Stimulated activated CD8-positive, alpha-beta memory T cell treated with anti-CD3 and anti-CD28 coated beads, Interleukin-4, amount 100 ng/mL, for 48 hours (primary cell): Measurements from ENCODE around the gene LFNG.
A peak's percentile ranks its signal among the peaks of the same experiment; 100 is the strongest.

Source experiments
- DNase-seq: peaks from one replicate; pipeline ENCODE4 v3.0.0-alpha.2; 2020

Gene LFNG

DNA sequence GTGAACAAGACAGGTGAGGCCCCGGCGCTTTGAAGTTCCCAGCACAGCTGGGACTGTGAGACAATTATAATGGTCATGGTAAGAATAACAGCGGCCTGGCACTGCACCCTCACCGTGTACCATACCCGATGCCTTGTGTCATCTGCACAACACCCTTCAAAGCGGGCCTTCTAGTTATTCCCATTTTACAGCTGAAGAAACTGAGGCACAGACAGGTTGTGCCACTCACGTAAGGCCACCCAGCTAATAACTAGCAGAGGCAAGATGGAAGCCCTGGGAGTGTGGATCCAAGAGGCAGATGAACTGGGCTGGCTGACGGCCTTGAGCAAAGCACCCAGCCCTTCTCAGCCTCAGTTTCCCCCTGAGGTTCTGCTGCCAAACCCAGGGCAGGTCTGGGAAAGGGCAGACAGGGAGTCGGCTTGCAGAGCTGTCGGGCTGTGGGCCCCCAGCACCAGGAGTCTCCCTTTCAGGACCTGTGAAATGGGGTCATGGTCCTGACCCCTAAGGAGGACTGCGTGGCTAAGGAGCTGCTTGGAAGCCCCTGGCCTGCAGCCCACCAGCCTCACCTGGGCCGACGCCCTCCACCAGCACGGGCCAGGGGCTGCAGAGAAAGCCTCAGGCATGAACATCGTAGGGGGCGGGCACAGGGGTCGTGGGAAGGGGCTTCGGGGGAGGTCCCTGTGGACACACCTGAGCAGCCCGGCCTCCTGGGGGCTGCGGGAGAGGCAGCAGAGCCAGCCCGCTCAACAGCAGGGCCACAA lies 15.3 kb upstream of the LFNG start:
- DNase-seq: no peak

GRCh38 chr7:2504889-2505375 lies 14.6 kb upstream of the LFNG start:
- DNase-seq: no peak

DNA sequence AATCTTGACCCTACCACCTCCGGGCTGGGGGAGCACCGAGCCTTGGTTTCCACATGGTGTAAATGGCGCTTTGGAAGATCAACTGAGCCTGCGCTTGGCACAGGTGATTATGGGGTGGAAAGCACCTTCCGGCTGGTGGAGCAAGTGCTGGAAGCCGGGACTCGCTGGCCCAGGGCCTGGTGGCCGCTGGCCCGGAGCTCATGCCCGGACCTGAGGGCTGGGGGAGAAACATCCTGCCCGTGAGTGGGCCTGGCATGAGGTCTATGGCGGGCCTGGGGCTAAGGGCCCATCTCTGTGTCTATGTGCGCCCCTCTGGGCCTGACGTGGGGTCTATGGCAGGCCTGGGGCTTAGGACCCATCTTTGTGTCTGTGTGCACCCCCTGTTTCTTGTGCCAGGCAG lies 14.2 kb upstream of the LFNG start:
- no peak for DNase-seq

- DNase-seq: no peak
Measured at GRCh38 chr7:2507208-2507916, 12.2 kb upstream of the LFNG start.

DNA sequence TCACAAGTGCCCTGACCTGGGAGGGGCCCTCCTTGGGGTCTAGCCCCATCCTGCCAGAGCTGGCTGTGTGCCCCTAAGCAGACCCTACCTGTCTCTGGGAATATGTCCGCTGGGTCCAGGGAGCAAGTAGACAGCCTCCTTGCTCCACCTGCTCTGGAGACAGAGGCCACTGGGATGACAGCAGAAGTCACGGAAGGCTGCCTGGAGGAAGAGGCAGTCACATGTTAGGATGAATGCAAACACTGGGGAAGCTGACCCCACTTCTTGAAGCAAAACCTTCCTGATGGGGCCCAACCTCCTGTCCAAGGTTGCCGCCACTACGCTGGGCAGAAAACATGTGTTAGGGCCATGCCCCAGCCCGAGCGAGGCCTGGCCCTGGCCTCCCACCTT lies 11.7 kb upstream of the LFNG start:
- no peak for DNase-seq

DNA sequence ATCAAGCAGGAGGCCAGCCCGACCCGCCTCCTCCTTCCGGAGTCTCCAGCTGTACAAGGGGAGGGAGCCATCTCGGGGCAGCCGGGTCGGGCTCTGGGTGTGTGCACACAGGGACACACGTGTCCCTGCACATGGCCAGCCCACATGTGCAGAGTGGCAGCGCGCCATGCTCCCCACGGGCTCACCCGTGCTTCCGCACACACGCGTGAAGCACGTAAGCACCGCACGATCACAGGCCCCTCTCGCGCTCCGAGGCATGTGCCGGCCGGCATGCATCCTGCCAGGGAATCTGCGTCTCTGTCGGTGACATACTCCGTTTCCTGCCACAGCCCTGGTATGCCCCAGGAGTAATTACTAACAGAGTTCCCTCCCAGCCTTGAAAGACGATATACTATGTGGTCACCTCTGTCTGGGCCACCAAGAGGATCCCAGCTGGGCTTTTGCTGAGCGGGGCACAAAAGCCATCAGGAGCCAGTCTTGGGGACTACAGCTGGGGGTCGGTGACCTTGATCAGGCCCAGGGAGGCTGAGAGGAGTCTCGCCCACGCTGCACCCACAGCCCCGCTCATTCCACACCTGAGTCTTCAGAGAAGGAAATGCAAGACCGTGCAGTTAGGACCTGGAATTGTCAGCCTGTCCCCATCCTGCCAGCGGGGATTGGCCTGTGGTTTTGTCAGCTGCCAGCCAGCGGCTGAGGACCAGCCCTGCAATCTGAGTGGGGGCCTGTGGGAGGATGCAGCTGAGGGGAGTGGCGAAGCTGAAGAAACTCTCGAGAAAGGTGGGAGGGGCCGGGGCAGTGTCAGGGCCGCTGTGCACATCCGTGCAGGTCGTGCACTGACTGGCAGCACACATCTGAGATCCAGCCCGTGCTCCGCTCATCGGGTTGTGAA lies 11.0 kb upstream of the LFNG start:
- DNase-seq: peak; percentile 74

DNA sequence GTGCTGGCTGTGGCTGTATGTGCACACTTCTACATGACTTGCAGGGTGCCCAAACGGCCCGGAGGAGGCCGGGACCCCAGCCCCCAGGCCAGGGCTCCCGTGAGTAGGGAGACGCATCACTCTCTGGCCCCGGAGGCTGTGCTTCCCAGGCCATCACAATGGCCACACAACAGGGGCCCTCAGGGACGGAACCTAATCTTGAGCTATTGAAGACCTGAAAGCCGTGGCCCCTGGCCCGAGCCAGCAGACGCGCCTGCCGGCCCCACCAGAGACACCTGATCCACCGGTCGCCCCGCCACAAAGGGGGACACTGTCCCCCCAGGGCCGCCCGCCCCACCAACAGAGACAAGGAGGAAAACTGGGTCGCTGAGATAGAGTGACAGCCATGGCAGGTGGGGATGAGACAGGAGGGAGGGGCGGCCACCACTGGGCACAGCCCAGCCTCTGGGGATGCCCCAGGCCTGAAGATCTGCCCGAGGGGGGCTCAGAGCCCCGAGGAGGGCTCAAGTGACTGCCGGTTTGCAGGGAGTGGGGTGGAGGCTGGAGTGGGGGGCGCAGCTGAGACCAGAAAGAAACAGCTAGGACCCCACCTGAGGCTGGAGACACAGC lies 10.2 kb upstream of the LFNG start:
- no peak for DNase-seq

GRCh38 chr7:2510130-2510776 lies 9.3 kb upstream of the LFNG start:
- DNase-seq: no peak

GRCh38 chr7:2510909-2511768 lies 8.4 kb upstream of the LFNG start:
- DNase-seq: peak; percentile 71

GRCh38 chr7:2511769-2512168 lies 7.8 kb upstream of the LFNG start:
- DNase-seq: no peak

- no peak for DNase-seq
Measured at GRCh38 chr7:2512179-2512661, 7.4 kb upstream of the LFNG start.

DNA sequence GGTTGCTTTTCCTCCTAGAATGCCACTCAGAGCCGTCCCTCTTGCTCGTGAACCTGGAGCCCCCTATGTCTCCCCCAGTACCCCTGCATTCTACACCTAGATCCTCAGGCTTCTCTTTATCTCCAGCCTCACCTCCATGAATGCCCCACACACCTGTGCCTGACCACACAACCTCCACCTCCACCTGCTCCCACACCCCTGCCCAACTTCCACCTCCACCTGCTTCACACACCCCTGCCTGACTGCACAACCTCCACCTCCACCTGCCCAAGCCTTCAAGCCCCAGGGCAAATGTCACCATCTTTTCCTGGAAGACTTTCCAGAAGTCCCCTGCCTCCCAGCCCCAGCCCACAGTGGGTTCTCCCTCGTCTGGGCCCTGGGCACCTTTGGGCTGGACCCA lies 6.9 kb upstream of the LFNG start:
- no peak for DNase-seq

GRCh38 chr7:2513702-2514101 lies 5.9 kb upstream of the LFNG start:
- DNase-seq: no peak

GRCh38 chr7:2514473-2515423 lies 4.8 kb upstream of the LFNG start:
- DNase-seq: no peak

GRCh38 chr7:2515424-2516193 lies 4.0 kb upstream of the LFNG start:
- DNase-seq: no peak

- no peak for DNase-seq
Measured at GRCh38 chr7:2516194-2516555, 3.4 kb upstream of the LFNG start.

DNA sequence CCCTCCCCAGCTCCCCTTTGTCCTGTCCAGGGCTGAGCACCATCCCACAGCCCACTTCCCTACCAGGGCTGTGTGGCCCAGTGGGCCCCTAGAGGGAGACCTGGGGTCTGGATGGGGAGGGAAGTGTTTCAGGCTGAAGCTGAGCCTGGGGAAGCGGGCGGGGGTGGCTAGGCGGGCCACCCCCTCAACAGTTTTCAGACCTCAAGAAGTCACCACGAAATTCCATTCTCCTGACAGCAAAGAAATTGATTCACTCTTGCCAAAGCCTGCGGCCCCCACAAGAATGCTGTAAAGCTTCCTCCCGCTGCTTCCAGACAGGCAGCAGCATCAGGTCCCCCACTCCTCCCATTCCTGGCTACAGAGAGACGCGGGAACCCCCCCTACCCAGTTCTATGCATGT lies 2.5 kb upstream of the LFNG start:
- no peak for DNase-seq

DNA sequence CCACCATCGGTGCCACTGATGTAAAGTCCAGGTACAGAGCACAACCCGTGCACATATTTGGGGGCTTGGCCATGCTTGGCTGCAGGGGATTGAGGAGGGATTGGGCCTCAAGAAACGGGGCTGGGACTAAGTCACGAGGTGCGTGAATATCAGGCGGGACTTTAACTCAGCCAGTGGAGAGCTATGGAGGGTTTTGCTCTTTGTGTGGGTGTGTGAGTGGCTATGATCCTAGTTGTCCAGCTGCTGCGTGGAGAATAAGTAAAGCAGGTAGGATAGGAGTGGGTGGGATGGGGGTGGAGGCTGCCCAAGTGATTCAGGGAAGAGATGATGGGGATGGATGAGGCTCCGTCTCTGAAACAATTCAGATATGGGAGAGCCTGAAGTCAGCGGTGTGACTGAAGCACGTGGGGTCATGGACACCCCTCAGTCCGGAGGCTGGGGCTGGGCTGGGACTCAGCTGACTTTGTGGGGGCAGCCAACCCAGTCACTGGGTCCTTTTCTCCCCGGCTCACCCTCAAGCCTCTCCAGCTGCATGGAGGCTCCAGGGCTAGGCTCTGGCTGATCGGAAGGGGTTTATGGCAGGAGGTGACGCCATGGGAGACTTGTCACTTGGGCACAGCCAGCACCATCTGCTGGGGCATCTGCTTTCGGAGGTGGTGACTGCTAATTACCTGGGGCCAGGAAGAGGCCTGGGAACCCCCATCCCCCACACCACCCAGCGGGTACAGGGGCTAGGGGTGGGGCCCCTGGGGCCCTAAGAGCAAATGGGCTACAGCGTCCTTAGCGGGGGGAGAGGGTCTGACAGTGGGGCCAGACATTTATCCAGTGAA lies 1.7 kb upstream of the LFNG start:
- DNase-seq: no peak

DNA sequence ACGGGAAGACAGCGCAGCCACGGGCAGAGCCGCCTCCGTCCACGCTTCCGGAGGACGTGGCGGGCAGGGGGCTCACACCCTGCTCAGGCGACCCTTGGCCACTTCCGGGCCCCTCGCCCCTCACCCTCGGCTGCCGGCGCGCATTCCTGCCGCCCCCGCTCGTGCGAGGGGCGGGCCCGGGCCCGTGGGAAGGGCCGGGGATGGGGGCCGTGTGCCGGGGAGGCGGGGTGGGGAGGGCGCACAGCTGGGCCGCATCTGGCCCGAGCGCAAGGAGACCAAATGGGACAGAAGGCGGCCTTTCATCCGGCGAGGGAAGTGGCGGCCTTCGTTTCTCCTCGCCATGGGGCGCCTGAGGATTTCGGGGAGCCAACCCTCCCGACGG lies 846 bp upstream of the LFNG start:
- no peak for DNase-seq
